ENCODE data around the gene GCSAM.

The GCSAM gene

DNA sequence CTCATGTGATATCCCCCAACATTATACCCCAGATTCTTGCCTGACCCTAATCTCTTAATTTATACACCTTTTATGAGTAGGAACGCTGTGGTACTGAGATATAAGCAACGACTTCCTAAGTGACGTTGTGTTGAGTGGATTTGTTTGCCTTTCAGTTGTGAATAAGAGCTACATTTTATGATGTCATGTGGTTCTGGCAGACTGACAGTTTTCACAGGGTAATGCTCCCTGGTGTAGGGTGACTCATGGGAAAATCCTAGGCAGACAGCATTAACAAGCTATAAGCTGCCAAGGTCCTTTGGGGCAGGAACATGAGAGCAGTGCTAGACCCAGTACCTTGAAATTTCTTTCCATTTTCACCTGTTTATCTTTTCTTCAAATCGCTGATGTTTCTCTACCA, 35.7 kb downstream of the GCSAM start:
- no peak for DNase-seq

DNA sequence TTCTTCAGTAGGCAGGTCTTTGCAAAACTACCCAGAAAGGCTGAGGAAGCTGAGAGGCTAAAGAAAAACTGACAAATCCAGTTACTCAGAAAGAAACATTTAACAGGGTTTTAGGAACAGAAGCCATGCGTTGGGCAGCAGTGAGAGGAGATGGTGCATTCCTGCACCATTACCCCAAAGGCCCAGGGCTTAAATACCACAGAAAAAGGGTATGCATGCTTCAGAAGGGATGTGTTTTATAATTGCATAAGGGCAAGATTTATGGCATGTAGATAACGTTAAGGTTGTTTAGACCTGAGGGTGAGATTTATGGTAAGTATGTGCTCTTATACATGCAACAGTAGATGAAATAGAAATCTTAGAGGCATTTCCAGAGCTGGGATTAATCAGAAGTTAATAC, 36.9 kb downstream of the GCSAM start:
- DNase-seq = no peak

DNA sequence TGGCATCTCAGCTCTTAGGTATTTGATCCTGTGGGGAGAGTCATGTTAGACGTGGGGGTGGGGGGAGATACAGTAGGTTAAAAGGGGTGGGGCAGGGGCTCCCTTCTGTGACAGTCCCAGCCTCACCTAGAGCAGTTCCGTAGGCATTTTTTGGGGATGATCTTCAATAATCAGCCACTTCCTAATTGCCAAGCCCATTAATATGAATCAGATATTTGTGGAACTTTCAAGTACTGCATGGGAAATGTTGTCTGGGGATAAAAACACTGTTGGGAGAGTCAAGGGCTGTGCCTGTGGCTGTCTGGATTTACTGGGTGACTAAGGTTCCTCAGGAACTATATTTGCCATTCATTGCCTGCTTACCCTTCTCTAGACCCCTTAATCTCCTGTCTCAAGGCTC, 37.3 kb downstream of the GCSAM start:
- DNase-seq = no peak

DNA sequence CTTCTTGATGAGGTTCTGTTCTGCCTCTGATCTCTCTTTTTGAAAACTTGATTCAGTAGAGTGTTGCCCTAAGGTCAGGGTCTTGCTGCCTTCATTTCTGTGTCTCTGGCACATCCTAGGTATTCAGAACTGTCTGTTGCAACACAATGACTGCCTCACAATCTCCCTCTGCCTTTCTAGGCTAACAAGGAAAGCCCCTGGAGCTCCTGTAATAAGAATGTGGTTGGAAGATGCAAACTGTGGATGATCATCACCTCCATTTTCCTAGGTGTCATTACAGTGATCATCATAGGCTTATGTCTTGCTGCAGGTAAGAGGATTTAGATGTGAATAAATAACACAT, 39.9 kb downstream of the GCSAM start:
- DNase-seq = no peak

DNA sequence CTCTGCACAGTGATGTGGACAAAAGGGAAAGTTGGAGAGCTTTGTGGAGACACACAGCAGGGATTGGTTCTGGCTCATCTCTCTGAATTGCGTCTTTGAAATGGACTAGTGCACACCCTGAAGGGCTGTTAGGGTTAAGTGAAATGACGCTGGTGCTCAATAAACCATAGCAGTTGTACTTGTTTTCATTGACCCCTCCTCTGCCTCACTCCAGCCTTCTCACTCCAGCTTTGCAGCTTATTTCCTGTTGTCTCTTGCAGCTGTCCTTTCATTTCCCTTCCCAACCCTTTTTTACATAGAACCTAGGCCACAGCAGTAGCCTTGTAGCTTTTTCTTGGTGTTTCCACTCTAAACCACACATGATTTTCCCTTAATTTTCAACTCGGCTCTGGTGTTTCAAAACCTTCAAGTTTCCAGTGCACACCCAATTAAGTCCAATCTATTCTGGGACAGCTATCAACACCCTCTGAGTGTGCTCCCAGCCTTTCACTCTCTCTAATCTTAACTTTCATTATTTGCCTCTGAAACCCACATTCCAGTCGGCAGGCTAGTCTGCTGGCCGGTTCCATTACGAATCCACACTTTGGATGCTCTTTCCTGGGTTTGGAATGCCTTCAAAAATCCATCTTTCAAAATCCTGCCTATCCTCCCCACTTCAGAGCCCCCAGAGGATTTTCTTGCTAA, 40.4 kb downstream of the GCSAM start:
- DNase-seq = no peak

DNA sequence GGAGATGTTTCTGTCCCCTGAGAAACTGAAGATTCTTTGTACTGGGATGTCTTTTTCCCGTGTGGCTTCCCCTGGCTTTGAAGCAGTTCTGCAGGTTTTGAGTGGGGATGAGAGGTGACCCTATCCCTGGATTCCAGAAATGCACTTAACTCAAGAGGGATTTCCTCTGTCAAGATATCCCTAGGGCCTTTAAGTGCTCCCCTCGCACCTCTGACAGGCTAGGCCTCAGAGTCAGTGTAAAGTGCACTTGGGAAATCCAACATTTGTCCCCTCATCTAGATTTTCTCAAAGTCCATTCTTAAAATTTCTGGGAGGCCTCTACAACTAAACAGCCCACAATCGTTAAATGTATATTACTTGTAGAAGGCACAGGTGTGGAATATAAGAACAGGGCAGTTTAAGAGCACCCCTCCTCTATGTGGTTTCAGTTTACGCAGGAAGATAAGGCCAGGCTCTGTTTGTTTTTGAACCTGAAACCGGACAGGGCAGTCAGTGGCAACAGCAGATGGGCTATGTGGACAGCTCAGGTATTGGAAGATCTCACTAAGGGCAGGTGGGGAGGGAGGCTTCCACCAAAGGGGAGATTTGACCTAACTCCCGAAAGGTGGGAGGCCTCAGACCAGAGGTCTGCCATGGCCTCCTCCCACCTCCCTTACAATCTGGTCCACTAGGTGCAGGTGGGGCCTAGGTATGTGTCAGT, 42.0 kb downstream of the GCSAM start:
- no peak for DNase-seq

DNA sequence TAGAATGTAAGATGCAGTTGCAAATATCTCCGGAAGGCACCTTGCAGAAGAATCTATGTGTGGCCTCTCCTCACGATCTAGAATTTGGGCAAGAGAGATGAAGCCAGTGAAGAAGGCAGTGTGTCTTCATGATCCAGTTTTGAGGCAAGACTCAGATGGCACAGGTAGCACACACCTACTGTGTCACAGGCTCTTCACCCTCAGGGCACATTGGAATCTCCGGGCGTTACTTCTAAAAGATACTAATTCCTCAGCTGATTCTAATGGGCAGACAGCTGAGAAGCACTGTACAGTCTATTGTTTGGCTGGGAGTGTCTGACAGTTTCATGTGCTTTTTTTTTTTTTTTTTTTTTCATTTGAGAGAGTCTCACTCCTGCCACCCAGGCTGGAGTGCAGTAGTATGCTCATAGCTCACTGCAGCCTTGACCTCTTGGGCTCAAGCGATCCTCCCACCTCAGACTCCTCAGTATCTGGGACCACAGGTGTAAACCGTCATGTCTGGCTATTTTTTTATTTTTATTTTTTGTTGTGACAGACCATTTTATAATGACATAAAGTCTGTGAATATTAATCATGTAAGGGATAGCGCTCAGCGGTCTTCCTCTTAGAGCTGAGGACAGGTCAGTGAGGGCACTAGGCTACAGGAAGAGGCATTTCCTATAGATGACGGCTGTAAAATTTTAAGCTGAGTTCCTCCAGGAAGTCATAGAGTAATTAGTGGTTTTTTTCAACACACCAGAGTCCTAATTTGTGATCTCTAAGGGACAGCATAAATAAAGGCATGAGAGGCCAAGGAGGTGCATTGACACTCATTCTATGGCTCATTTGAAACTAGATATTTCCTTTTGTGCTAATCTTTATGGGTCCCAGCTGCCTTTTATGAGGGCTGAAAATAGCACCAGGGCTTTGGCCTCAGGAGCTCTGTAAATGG, 42.8 kb downstream of the GCSAM start:
- no peak for DNase-seq

DNA sequence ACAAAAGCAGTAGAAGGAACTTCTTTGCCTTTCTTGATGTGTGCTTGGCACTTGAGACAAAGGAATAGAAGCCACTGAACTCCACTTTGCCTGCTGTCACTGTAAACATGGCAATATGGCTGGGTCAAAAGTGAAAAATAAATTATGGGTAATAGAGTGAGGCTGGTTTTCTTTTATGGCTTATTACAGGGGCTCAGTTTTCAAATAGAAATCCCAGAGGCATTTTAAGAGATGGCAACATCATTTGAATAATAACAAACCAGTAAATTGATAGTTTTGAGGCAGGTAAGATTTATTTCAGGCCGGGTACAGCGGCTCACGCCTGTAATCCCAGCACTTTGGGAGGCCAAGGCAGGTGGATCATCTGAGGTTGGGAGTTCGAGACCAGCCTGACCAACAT, 44.1 kb downstream of the GCSAM start:
- no peak for DNase-seq

DNA sequence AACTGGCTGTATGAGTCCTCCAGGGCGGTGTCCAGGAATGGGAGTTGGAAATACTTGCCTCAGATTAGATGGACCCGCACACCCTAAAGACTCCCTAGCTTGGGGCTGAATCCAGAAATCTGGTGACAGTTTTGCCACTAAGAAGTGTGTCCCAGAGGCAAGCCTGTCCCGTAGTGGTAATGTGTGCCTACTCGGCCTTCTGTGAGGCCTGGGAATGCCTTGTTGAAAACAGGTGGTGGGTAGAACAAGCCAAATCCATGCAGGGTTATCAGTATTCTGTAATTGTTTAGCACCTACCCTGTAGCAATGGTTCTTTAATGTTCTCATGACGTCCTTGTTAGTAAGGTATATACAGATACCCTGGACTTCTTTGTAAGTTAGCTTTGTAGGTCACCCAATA, 45.3 kb downstream of the GCSAM start:
- DNase-seq = no peak

DNA sequence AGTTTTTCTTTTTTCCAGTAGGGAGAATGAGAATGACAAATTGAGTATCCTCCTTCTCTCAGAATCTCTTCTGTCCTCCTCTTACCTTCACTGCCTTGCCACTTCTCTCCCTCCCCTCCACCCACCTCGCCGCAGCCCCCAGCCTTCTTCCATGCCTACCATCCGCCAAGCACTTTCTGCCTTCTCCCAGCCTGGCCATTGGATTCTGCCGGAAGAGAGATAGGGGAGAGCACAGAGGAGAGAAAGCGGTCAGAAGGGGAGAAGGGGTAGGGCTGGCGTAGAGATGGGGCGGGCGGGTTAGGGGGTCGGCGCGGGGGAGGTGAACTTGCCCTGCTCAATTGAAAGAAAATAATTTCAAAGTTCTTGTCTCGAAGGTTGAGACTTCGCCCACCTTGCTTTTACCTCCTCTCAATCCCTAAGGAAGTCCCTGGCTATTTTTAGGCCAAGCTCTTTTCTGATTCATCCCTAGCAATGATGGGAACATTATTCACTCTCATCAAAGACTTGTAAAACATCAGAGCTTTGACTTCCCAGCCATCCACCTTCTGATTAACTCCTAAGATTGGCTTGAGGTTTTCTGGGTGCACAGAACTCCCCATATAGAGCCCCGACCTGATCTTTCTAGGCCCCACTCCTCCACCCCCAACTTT, 46.0 kb downstream of the GCSAM start:
- DNase-seq = no peak

DNA sequence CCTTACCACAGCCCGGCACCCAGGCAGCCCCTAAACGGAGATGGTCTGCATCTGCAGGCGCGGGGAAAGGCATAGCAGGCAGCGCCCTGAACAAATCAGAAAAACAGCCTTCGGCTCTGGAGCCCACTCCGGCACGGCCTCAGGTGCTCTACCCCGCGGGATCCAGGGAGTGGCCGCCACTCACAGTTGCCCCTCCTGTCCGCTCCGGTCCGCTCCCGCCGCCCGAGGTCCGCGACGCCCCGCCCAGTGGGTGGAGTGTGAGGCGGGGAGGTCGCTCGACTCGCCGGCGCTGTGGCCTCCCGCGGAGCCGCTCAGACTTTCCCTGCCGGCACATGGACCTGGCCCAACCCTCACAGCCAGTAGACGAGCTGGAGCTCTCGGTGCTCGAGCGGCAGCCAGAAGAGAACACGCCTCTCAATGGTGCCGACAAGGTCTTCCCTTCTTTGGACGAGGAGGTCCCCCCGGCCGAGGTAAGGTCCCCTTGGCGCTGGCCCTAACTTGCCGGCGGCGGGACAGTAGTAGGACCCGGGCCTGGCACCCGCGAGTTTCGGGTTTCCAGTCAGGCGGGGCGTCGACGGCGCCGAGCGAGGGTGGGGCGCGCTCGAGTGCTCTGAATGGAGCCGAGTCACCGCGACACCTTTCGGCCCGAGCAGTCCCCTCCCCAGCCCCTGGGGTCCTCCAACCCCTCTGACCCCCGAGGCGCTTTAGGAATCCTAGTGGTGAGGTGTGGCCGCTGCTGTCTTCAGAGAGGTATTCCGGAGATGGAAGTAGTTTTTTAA, 46.8 kb downstream of the GCSAM start, which contains the start of gene C3orf52:
Gene C3orf52 (plus strand): TSS at position 314 of the 779 bp plus-strand sequence. CDS start 19 bp downstream, at position 333.
- peak; percentile 63 for DNase-seq

DNA sequence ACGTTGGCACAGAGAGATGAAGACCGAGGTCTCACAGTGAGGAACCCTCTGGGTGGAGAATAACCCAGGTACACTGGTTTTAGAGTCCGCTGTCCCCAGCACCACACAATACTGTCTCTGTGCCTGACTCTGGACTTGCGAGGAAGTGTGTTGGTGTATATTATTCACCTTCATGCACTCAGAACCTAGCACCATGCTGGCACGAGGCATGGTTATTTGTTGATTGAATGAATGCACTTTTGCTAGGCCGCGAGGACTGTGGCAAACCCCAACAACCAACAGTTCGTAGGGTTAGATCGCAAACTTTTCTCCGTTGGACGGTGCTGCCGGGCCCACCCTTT, 47.3 kb downstream of the GCSAM start:
- no peak for DNase-seq

DNA sequence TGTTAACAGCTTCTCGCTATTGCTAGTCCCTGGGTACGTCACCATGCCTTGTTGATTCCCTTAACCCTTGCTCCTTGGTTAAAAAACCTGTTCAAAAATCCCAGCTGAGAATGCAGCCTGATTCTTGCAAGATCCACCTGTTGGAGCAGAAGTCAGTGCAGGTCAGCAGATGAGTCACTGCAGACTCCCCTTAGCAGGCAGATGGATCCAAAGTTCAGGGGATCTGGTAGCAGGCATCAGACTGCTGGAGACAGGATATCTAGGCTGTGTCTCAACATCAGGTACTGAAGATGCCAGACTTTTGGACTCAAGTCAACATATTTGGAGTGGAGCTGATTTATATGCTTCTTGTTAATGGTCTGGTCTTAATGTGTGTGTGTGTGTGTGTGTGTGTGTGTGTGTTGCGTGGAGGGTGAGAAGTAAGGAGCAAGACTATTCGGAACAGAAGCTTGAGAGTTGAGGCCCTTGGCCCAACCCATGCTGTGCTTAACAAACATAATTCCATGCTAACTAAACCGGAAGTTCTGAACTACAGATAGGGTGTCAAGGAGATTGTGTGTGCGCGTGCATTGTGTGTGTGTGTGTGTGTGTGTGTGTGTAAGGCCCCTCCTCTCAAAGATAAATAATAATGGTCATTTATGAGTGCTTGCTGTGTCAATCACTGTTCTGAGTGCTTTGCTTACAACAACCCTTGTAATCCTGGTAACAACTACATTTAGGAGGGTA, 47.9 kb downstream of the GCSAM start:
- no peak for DNase-seq

DNA sequence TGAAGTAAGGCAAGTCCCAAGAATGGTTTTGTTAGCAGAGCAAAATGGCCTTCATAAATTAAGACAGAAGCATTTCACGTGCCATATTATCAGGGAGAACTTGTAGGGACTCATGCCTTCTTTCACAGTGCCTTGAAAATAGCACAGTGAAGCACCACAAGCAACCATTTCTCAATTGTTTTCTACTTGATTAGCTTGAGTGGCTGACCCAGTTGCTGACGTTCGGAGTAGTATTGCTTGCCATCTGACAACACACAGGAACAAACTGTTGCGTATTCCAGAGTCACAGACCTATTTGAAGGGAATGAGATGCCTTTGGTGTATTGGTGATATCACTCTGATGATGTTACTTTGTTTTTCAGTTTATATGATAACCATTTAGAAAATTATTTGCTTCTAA, 49.8 kb downstream of the GCSAM start:
- no peak for DNase-seq

DNA sequence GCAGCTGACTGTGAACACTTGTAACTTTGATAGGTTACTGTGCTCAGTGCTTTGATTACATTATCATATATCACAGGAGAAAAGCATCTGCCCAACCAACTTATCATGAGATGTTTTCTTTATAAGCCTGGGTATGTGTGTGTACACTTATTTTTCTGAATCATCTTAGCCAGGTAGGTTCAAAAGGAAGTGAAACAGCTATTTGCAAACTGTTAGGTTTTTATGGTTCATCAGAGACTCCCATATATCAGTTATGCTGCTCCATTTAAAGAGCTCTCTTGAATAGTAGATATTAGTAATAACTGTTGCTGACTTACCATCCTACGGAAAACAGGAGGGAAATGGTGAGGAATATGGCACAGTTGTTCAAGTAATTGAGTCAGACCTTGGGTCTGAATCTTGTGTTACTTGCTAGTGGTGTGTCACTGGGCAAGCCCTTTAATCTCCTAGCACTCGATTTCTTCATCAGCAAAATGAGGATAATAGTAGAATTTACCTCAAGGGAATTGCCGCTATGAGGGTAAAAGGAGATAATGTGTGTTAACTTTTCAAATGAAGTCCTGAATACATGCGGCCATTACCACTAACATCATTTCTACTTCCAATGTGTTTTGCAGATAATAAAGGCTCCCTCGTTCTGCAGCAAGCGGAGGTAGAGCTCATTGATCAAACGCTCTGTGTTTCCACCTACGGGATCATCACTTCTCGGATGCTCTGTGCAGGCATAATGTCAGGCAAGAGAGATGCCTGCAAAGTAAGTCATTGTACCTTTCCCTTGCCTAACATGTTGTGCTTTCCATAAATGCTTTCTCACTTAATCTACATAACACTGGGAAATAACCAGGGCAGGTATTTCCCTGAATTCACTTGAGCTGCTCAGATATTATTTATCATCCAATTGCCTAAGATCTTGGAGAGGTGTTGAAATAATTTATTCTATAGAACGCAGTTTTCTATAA, 54.6 kb downstream of the GCSAM start:
- DNase-seq = no peak

DNA sequence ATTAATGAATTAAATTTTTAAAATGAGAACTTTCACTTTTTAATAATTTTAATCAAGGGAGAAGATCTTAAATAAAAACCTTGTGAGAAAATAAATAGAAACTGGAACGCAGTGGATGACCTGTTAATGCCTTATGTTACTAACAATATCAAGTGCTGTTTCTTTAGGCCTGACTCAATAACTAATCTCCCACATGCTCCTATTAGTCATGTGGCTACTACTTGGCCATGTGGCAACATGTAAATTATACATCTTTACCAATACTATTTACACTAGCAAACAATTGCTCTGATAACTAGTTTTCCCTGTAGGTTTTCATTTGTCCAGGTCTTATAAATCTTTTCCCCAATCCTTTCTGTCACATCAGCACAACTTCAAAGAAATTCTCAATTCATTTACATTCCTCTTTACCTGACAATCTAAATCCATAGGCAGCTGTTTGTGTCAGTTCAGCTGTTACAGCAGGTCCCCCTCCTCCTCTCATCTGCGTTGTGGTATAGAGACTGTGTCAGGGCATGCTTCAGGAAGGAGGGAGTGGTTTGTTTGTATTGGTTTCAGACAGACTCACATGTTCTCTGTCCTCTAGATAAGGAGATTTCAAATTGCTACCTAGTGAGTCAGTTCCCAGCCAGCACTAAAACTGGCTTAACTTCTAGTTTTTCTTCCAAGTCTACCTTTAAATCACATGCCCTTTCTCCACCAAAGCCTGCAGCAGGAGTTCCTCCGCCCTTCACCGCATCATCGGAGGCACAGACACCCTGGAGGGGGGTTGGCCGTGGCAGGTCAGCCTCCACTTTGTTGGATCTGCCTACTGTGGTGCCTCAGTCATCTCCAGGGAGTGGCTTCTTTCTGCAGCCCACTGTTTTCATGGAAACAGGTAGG, 58.2 kb downstream of the GCSAM start:
- DNase-seq = peak; percentile 38

DNA sequence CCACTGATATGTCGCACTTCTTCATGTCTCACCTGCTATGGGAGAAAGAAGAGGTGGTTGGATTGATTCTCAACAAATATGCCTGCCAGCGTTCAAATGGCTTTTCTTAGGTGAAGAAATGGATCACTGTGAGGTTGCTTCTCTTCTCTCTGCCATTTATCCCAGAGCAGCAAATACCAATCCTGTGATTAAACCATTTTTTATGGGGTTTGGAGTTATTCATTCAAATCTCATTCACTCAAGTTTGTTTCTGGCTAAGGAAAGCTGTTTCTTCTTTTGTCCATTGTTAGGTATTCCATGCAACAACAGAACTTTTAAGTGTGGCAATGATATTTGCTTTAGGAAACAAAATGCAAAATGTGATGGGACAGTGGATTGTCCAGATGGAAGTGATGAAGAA, 59.0 kb downstream of the GCSAM start:
- no peak for DNase-seq

DNA sequence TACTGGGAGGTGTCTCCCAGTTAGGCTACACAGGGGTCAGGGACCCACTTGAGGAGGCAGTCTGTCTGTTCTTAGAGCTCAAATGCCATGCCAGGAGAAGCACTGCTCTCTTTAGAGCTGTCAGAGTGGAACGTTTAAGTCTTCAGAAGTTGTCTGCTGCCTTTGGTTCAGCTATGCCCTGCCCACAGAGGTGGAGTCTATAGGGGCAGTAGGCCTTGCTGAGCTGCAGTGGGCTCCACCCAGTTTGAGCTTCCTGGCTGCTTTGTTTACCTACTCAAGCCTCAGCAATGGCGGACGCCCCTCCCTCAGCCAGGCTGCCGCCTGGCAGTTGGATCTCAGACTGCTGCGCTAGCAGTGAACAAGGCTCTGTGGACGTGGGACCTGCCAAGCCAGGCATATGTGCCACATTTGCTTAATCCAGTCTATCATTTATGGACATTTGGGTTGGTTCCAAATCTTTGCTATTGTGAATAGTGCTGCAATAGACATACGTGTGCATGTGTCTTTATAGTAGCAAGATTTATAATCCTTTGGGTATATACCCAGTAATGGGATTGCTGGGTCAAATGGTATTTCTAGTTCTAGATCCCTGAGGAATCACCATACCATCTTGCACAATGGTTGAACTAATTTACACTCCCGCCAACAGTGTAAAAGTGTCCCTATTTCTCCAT, 60.5 kb downstream of the GCSAM start:
- DNase-seq = peak; percentile 72

Data from activated T-cell treated with anti-CD3 and anti-CD28 coated beads, Interleukin-2, amount 50 U/mL, for 1 hour (primary cell).